NB4 (cell line): ENCODE results near the gene MPRIP.
A peak's percentile ranks its signal among the peaks of the same experiment; 100 is the strongest.

Source experiments
- DNase-seq: peaks from one replicate; pipeline ENCODE4 v3.0.0; 2010; ENCODE audit warnings: low read depth
- H3K4me3 ChIP-seq: one replicate; pipeline ENCODE4 v1.5.1; 2011; ENCODE audit warnings: mild to moderate bottlenecking, low read depth, low read length, moderate library complexity
- MYC ChIP-seq: IDR thresholded peaks from 2 replicates; pipeline ENCODE4 v1.6.1; 2011; ENCODE audit warnings: low read depth, low read length
- POLR2A ChIP-seq: IDR thresholded peaks from 2 replicates; pipeline ENCODE4 v1.6.1; 2011; ENCODE audit warnings: mild to moderate bottlenecking; ENCODE audit not compliant: insufficient read length; ENCODE audit errors: extremely low read depth
- TF ChIP-seq, protein P1 (sequence below): IDR thresholded peaks from 2 replicates; pipeline ENCODE4 v1.6.1; 2011; ENCODE audit warnings: low read depth, low read length
- TF ChIP-seq, protein P2 (sequence below): IDR thresholded peaks from one replicate; pipeline ENCODE4 v1.5.1; 2012; ENCODE audit warnings: low read depth, low read length

Gene MPRIP

GRCh38 chr17:17039911-17040310, 2.3 kb upstream of the MPRIP start:
- no peak overlapping the region for H3K4me3 ChIP-seq
- no peak for DNase-seq
- TF ChIP-seq POLR2A (no peak), MYC (no peak)
- TF ChIP-seq, protein P1, sequence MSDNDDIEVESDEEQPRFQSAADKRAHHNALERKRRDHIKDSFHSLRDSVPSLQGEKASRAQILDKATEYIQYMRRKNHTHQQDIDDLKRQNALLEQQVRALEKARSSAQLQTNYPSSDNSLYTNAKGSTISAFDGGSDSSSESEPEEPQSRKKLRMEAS, result no peak
- TF ChIP-seq, protein P2, sequence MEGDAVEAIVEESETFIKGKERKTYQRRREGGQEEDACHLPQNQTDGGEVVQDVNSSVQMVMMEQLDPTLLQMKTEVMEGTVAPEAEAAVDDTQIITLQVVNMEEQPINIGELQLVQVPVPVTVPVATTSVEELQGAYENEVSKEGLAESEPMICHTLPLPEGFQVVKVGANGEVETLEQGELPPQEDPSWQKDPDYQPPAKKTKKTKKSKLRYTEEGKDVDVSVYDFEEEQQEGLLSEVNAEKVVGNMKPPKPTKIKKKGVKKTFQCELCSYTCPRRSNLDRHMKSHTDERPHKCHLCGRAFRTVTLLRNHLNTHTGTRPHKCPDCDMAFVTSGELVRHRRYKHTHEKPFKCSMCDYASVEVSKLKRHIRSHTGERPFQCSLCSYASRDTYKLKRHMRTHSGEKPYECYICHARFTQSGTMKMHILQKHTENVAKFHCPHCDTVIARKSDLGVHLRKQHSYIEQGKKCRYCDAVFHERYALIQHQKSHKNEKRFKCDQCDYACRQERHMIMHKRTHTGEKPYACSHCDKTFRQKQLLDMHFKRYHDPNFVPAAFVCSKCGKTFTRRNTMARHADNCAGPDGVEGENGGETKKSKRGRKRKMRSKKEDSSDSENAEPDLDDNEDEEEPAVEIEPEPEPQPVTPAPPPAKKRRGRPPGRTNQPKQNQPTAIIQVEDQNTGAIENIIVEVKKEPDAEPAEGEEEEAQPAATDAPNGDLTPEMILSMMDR, result no peak

DNA sequence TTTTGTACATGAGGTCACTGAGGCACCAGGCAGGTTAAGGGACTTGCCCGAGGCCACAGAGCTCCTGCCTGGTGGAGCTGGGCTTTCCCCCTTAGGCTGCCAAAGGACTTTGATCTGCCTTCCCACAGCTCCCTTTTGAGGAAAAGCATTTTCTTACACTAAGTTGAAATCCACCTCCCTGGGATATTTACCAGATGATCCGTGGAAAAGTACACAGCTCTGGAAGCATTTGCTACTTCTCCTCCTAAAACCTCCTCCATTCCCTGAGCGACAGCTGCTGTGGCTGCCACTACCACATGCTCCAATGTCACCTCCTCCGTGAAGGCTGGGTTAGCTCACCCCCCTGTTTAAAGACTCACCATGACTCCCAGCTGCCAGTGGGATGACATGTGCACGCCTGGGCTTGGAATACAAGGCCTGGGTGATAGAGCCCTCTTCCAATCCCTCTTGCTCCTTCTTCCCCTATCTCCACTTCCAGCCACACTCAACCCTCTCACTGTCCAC, 1.2 kb upstream of the MPRIP start:
- TF ChIP-seq, protein P2, result no peak
- TF ChIP-seq POLR2A, result no peak
- TF ChIP-seq, protein P1, result no peak; the same call in 1 of the 2 replicates
- TF ChIP-seq MYC, result no peak
- H3K4me3 ChIP-seq, result no peak overlapping the region
- DNase-seq, result peak; percentile 39

GRCh38 chr17:17041571-17042383, 480 bp upstream of the MPRIP start:
- DNase-seq, result peak; percentile 100
- H3K4me3 ChIP-seq, result peak overlapping the region; percentile 58
- TF ChIP-seq, protein P1, result peak; percentile 56; the same call in 1 of the 2 replicates
- TF ChIP-seq, protein P2, result no peak
- peak; percentile 61 for TF ChIP-seq MYC
- no peak for TF ChIP-seq POLR2A

- peak overlapping the region; percentile 96 for H3K4me3 ChIP-seq
- DNase-seq, result peak; percentile 45
- TF ChIP-seq, protein P1, result no peak
- TF ChIP-seq, protein P2, result no peak
- no peak for TF ChIP-seq POLR2A
- TF ChIP-seq MYC, result no peak
Measured at GRCh38 chr17:17042851-17043460, 699 bp downstream of the MPRIP start.

- no peak for DNase-seq
- H3K4me3 ChIP-seq, result peak overlapping the region; percentile 96
Measured at GRCh38 chr17:17043461-17044271, 1.4 kb downstream of the MPRIP start.

More at GRCh38 chr17:17043461-17044271, 1.4 kb downstream of the MPRIP start:
- TF ChIP-seq MYC (no peak), POLR2A (no peak)
- TF ChIP-seq, protein P2, result no peak
- TF ChIP-seq, protein P1, result no peak
